Astrocyte (in vitro differentiated cells and primary cell): ENCODE results near the gene SET. TPM values are rescaled to one million over a fixed set of nuclear protein-coding genes. Genes with fewer than 3 reads are reported as not detected.

Source experiments
- DNase-seq: peaks from one replicate; pipeline ENCODE4 v3.0.0-alpha.2; 2010; ENCODE audit warnings: low read depth
- FAIRE-seq: peaks from 2 replicates; lab custom pipeline; 2011; peaks lifted over from hg19 to GRCh38; lab: Jason Lieb, UNC
- H2AFZ ChIP-seq: 2 replicates; pipeline ENCODE4 v1.6.0; 2012; ENCODE audit warnings: low read depth, low read length, inconsistent platforms
- H3K27ac ChIP-seq: 2 replicates; pipeline ENCODE4 v1.5.1; 2011; ENCODE audit warnings: low read depth, low read length, inconsistent platforms
- H3K27me3 ChIP-seq: 2 replicates; pipeline ENCODE4 v1.6.0; 2011; ENCODE audit warnings: low read length, inconsistent platforms; ENCODE audit not compliant: insufficient read depth
- H3K36me3 ChIP-seq: 2 replicates; pipeline ENCODE4 v1.5.1; 2011; ENCODE audit warnings: low read length, inconsistent platforms; ENCODE audit not compliant: insufficient read depth
- H3K4me1 ChIP-seq: 2 replicates; pipeline ENCODE4 v1.5.1; 2011; ENCODE audit warnings: low read length, inconsistent platforms; ENCODE audit not compliant: insufficient read depth
- H3K4me2 ChIP-seq: 2 replicates; pipeline ENCODE4 v1.6.0; 2012; ENCODE audit warnings: low read length, inconsistent platforms
- H3K4me3 ChIP-seq: 2 replicates; pipeline ENCODE4 v1.5.1; 2011; ENCODE audit warnings: low read depth, mild to moderate bottlenecking, low read length, inconsistent platforms; ENCODE audit not compliant: insufficient read depth
- H3K79me2 ChIP-seq: 2 replicates; pipeline ENCODE4 v1.6.0; 2012; ENCODE audit warnings: mild to moderate bottlenecking, low read length, inconsistent platforms; ENCODE audit not compliant: insufficient read depth
- H3K9ac ChIP-seq: 2 replicates; pipeline ENCODE4 v1.6.0; 2012; ENCODE audit warnings: mild to moderate bottlenecking, low read length, inconsistent platforms
- H3K9me3 ChIP-seq: 2 replicates; pipeline ENCODE4 v1.5.1; 2012; ENCODE audit warnings: low read depth, mild to moderate bottlenecking, low read length, inconsistent platforms; ENCODE audit not compliant: insufficient read depth
- H4K20me1 ChIP-seq: 2 replicates; pipeline ENCODE4 v1.6.0; 2012; ENCODE audit warnings: low read length, inconsistent platforms; ENCODE audit not compliant: insufficient read depth
- H3K27ac Mint-ChIP-seq: one replicate; pipeline ENCODE4 v1.8.0; 2021; ENCODE audit warnings: mild to moderate bottlenecking, mixed read lengths; ENCODE audit not compliant: unreplicated experiment
- H3K27me3 Mint-ChIP-seq: one replicate; pipeline ENCODE4 v1.8.0; 2021; ENCODE audit warnings: low read depth, mixed read lengths; ENCODE audit not compliant: unreplicated experiment
- H3K36me3 Mint-ChIP-seq: one replicate; pipeline ENCODE4 v1.8.0; 2021; ENCODE audit warnings: low read depth, mixed read lengths; ENCODE audit not compliant: unreplicated experiment
- H3K4me1 Mint-ChIP-seq: one replicate; pipeline ENCODE4 v1.8.0; 2021; ENCODE audit warnings: low read depth, mixed read lengths; ENCODE audit not compliant: unreplicated experiment
- H3K4me3 Mint-ChIP-seq: one replicate; pipeline ENCODE4 v1.8.0; 2021; ENCODE audit warnings: mild to moderate bottlenecking, moderate library complexity, mixed read lengths; ENCODE audit not compliant: unreplicated experiment
- H3K9me3 Mint-ChIP-seq: one replicate; pipeline ENCODE4 v1.8.0; 2021; ENCODE audit warnings: mild to moderate bottlenecking, mixed read lengths; ENCODE audit not compliant: unreplicated experiment
- CTCF ChIP-seq: IDR thresholded peaks from 2 replicates; pipeline ENCODE4 v1.5.1; 2011; ENCODE audit warnings: low read depth, mild to moderate bottlenecking, inconsistent platforms, low read length, moderate library complexity; ENCODE audit not compliant: insufficient read depth
- EZH2 ChIP-seq: IDR thresholded peaks from 2 replicates; pipeline ENCODE4 v1.6.1; 2012; ENCODE audit warnings: mild to moderate bottlenecking, low read length, inconsistent platforms; ENCODE audit not compliant: insufficient read depth
- total RNA-seq: library from RNA; stranded (reverse); gene quantifications from 2 replicates; pipeline ENCODE4 v1.2.1, GENCODE V29; 2021

SET gene
- total RNA-seq, 1 donor from 2014 or later, result 397 TPM

DNA sequence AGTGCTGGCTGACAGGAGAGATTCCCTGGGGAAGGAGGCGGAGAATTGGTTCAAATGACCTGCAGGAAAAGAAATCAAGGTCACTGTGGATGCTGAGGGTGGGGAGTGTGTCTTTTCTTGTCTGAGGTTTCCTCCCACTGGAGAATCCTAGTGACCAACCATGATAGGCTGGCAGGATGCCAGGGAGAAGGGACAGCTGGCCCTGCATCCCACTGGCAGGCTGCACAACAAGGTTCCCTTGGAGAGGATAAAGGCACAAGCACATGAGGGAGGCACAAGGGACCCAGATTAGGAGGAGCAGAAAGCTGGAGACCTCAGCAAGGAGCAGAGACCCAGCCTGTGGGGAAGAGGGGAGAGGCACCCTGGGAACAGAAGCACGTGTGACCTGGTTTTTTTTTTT is 46.4 kb downstream of the SET start:
- H3K4me2 ChIP-seq, result no peak overlapping the region
- no peak for FAIRE-seq
- no peak overlapping the region for H3K9ac ChIP-seq
- no peaks in the 10 kb centered on the region for H3K27me3 Mint-ChIP-seq
- DNase-seq, result no peak
- no peak overlapping the region for H3K27ac ChIP-seq
- H3K9me3 Mint-ChIP-seq, result no peaks in the 10 kb centered on the region
- H3K27ac Mint-ChIP-seq, result no peak overlapping the region
- H3K9me3 ChIP-seq, result no peaks in the 10 kb centered on the region
- H2AFZ ChIP-seq, result no peak overlapping the region
- TF ChIP-seq CTCF, result no peak
- TF ChIP-seq EZH2, result no peak
- no peaks in the 10 kb centered on the region for H4K20me1 ChIP-seq
- peaks cover 7% of the 10 kb centered on the region for H3K36me3 Mint-ChIP-seq
- H3K4me3 Mint-ChIP-seq, result no peak overlapping the region
- no peaks in the 10 kb centered on the region for H3K36me3 ChIP-seq
- H3K4me3 ChIP-seq, result no peak overlapping the region
- no peaks in the 10 kb centered on the region for H3K4me1 ChIP-seq
- no peaks in the 10 kb centered on the region for H3K79me2 ChIP-seq
- no peaks in the 10 kb centered on the region for H3K4me1 Mint-ChIP-seq
- H3K27me3 ChIP-seq, result no peaks in the 10 kb centered on the region

DNA sequence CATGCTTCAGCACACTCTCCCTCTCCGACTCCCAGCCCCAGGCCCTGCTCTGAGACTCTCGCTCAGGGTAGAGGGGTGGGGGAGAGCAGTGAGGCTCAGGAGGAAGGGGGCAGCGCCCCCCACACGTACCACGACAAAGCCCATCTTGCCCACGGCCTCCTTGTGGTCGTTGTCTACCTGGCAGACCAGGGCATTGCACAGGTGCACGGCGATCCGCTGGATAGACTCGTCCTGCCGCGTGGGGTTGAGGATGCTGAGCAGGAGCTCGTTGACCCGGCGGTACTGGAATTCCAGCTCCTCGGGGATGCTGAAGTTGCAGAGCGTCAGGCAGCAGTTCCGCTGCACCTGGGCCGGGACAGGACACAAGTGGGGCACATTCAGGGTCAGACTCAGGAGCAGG is 53.4 kb downstream of the SET start:
- FAIRE-seq (no peak), DNase-seq (no peak)
- peaks cover 10% of the 10 kb centered on the region for H3K36me3 Mint-ChIP-seq
- TF ChIP-seq EZH2 (no peak), CTCF (no peak)
- H3K9ac ChIP-seq, result no peak overlapping the region
- no peaks in the 10 kb centered on the region for H3K36me3 ChIP-seq
- H3K79me2 ChIP-seq, result no peaks in the 10 kb centered on the region
- no peaks in the 10 kb centered on the region for H3K9me3 ChIP-seq
- no peak overlapping the region for H3K27ac Mint-ChIP-seq
- H4K20me1 ChIP-seq, result no peaks in the 10 kb centered on the region
- H2AFZ ChIP-seq, result no peak overlapping the region
- H3K4me1 ChIP-seq, result no peaks in the 10 kb centered on the region
- H3K9me3 Mint-ChIP-seq, result no peaks in the 10 kb centered on the region
- no peak overlapping the region for H3K4me3 ChIP-seq
- no peak overlapping the region for H3K27ac ChIP-seq
- H3K4me3 Mint-ChIP-seq, result no peak overlapping the region
- no peaks in the 10 kb centered on the region for H3K27me3 Mint-ChIP-seq
- no peaks in the 10 kb centered on the region for H3K4me1 Mint-ChIP-seq
- no peaks in the 10 kb centered on the region for H3K27me3 ChIP-seq
- no peak overlapping the region for H3K4me2 ChIP-seq

DNA sequence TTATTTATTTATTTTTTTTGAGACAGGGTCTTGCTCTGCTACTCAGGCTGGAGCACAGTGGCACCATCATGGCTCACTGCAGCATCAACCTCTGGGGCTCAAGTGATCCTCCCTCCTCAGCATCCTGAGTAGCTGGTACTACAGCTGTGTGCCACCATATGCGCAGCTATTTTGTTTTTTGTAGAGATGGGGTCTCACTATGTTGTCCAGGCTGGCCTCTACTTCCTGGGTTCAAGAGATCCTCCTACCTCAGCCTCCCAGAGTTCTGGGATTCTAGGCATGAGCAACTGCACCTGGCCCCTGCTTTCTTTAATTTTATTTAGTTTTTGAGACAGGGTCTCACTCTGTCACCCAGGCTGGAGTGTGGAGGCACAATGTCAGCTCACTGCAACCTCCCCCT is 54.4 kb downstream of the SET start:
- peaks cover 9% of the 10 kb centered on the region for H3K36me3 Mint-ChIP-seq
- H3K79me2 ChIP-seq, result no peaks in the 10 kb centered on the region

More for the DNA sequence above, 54.4 kb downstream of the SET start:
- no peak overlapping the region for H3K4me3 Mint-ChIP-seq
- Histone ChIP-seq H3K4me2 (no peak overlapping the region), H3K9me3 (no peaks in the 10 kb centered on the region), H3K9ac (no peak overlapping the region), H3K4me1 (no peaks in the 10 kb centered on the region), H3K4me3 (no peak overlapping the region), H3K36me3 (no peaks in the 10 kb centered on the region), H4K20me1 (no peaks in the 10 kb centered on the region), H2AFZ (no peak overlapping the region), H3K27ac (no peak overlapping the region), H3K27me3 (no peaks in the 10 kb centered on the region)
- no peak overlapping the region for H3K27ac Mint-ChIP-seq
- no peaks in the 10 kb centered on the region for H3K4me1 Mint-ChIP-seq
- no peaks in the 10 kb centered on the region for H3K9me3 Mint-ChIP-seq
- DNase-seq (no peak), FAIRE-seq (no peak)
- TF ChIP-seq CTCF (no peak), EZH2 (no peak)
- H3K27me3 Mint-ChIP-seq, result no peaks in the 10 kb centered on the region

Other genes with a start within 250 kb of the SET start
- 26.2 and 28.1 TPM in 2 replicates for gene ODF2, start 233.2 kb upstream of the SET start, total RNA-seq
- 15.0 and 17.5 TPM in 2 replicates for gene GLE1, start 184.5 kb upstream of the SET start, total RNA-seq
- gene SPTAN1, start 136.6 kb upstream of the SET start, total RNA-seq, result 523 and 604 TPM in 2 replicates
- gene DYNC2I2, start 32.4 kb upstream of the SET start, total RNA-seq, result 19.5 and 20.6 TPM in 2 replicates
- 2.3 and 3.1 TPM in 2 replicates for gene PKN3, start 13.3 kb downstream of the SET start, total RNA-seq
- 21.8 and 23.7 TPM in 2 replicates for gene ZDHHC12, start 34.9 kb downstream of the SET start, total RNA-seq
- 31.0 and 31.9 TPM in 2 replicates for gene ZER1, start 82.7 kb downstream of the SET start, total RNA-seq
- gene TBC1D13, start 98.0 kb downstream of the SET start, total RNA-seq, result 24.3 and 26.5 TPM in 2 replicates
- 17.8 and 18.6 TPM in 2 replicates for gene ENDOG, start 129.3 kb downstream of the SET start, total RNA-seq
- gene SPOUT1, start 140.6 kb downstream of the SET start, total RNA-seq, result 19.5 and 24.6 TPM in 2 replicates
- 9.3 and 10.1 TPM in 2 replicates for gene KYAT1, start 192.7 kb downstream of the SET start, total RNA-seq
- 103 and 104 TPM in 2 replicates for gene LRRC8A, start 192.9 kb downstream of the SET start, total RNA-seq
- gene PHYHD1, start 231.8 kb downstream of the SET start, total RNA-seq, result 4.6 and 6.1 TPM in 2 replicates